ENCODE results near the gene TPRN. TPM values are rescaled to one million over a fixed set of nuclear protein-coding genes. Genes with fewer than 3 reads are reported as not detected.

TPRN gene
- total RNA-seq, 3 donors from 2014 or later: 73.8 to 170 (median 122) TPM

DNA sequence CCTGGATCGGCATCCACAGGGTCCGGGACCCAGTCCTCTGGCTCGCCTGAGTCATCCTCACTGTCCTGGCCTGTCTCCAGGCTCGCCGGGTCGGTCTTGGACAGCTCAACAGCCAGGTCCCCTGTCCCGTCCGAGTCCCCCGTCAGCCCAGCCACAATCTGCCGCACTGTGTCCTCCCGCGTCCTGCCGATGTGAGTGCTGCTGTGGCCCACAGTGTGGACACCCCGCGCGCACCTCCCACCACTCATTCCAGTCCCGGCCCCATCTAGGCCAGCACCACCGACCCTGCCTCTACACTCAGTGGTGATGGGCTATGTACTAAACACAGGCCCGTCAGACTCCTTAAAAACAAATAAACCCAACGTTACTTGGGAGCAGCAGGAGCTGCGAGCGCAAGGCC is 18.9 kb downstream of the TPRN start:
- no peak for DNase-seq
- no peak for ATAC-seq
- intact Hi-C loops (cut with DNase I, micrococcal nuclease): no loop called here
- peaks cover 3% of the 10 kb centered on the region for H3K36me3 ChIP-seq (ENCODE audit: low read depth)
- no peak overlapping the region for H3K4me3 ChIP-seq
- H3K9me3 ChIP-seq: no peaks in the 10 kb centered on the region
- TF ChIP-seq, protein P1, sequence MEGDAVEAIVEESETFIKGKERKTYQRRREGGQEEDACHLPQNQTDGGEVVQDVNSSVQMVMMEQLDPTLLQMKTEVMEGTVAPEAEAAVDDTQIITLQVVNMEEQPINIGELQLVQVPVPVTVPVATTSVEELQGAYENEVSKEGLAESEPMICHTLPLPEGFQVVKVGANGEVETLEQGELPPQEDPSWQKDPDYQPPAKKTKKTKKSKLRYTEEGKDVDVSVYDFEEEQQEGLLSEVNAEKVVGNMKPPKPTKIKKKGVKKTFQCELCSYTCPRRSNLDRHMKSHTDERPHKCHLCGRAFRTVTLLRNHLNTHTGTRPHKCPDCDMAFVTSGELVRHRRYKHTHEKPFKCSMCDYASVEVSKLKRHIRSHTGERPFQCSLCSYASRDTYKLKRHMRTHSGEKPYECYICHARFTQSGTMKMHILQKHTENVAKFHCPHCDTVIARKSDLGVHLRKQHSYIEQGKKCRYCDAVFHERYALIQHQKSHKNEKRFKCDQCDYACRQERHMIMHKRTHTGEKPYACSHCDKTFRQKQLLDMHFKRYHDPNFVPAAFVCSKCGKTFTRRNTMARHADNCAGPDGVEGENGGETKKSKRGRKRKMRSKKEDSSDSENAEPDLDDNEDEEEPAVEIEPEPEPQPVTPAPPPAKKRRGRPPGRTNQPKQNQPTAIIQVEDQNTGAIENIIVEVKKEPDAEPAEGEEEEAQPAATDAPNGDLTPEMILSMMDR (IDR thresholded peaks at IDR 0.05): no peak
- H3K4me1 ChIP-seq (ENCODE audit: low read depth): peaks cover 8% of the 10 kb centered on the region

DNA sequence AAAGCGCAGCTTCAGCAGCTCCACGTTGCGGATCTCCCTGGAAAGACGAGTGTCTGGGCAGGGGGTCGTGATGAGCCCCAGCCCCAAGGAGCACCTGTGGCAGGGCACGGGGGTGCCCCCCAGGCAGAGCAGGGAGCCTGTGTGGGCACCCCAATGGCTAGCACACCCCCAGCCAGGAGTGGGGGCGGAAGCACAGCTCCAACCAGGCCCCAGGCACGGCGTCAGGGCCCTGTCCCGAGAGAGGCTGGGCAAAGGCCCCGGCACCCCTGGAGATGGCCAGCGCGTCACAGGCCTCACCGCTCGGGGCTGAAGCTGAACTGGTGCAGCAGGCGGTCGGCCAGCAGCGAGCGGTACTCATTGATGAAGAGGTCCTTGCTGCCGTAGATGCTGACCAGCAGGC is 20.1 kb downstream of the TPRN start:
- no peak for ATAC-seq
- peaks cover 7% of the 10 kb centered on the region for H3K4me1 ChIP-seq (ENCODE audit: low read depth)
- no peaks in the 10 kb centered on the region for H3K9me3 ChIP-seq
- intact Hi-C loops (cut with DNase I, micrococcal nuclease): no loop called here
- no peak overlapping the region for H3K4me3 ChIP-seq
- no peak for DNase-seq
- TF ChIP-seq, protein P1 (IDR thresholded peaks at IDR 0.05): no peak
- H3K36me3 ChIP-seq (ENCODE audit: low read depth): peaks cover 3% of the 10 kb centered on the region

DNA sequence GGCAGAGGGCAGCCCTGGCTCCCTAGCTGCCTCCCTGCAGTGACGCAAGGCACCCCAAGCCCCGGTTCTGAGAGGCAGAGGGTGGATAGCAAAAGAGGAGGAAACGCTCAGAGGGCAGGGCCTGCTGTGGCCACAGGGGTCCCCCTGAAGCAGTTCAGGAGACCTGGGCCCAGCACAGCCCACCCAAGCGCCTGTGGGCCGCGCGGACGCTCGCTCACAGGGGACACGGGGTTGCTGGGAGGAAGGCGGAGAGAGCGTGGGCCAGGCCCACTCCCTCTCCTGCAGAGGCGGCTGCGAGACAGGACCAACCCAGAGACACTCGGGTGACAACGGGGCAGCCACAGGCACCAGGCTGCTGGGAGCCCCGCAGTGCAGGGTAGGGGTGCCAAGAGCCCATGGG is 20.8 kb downstream of the TPRN start:
- DNase-seq (no peak), ATAC-seq (no peak)
- Histone ChIP-seq H3K4me1 (ENCODE audit: low read depth) (peaks cover 14% of the 10 kb centered on the region), H3K9me3 (no peaks in the 10 kb centered on the region), H3K36me3 (ENCODE audit: low read depth) (peaks cover 3% of the 10 kb centered on the region), H3K4me3 (no peak overlapping the region)
- TF ChIP-seq, protein P1 (IDR thresholded peaks at IDR 0.05): no peak
- intact Hi-C loops (cut with DNase I, micrococcal nuclease): no loop called here

DNA sequence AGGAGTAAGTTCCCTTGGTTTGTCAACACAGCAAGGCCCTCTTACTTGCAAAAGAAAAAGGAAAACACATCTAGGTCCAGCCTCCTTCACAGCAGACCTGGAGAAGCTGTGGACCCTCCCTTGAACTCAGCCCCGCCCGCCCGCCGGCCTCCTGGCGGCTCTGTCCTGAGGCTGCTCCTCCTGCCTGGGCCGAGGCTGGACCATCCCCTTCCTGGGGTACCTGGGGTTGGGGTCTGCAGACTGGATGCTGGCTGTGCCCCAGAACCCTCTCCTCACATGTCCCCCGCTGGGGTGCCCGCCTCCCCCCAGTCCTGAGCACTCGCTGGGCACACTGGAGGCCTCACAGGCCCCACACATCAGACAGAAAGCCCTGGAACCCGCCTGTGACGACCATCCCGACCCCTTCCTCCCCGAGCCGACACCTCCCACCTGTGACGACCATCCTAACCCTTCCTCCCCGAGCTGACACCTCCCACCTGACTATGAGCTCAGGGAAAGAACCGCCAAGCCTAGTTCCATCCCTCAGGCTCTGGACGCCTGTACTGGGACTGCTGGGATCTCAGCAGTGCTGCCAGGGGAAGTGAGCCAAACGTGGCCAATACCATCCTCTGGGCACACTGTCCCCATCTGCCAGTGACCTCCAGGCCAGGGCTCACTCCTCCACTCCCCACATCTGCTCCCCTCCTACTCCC is 21.5 kb downstream of the TPRN start:
- TF ChIP-seq, protein P1 (IDR thresholded peaks at IDR 0.05): no peak
- intact Hi-C loops (cut with DNase I, micrococcal nuclease): no loop called here
- H3K9me3 ChIP-seq: no peaks in the 10 kb centered on the region
- DNase-seq: no peak
- H3K36me3 ChIP-seq (ENCODE audit: low read depth): peaks cover 3% of the 10 kb centered on the region
- ATAC-seq: no peak
- peaks cover 21% of the 10 kb centered on the region for H3K4me1 ChIP-seq (ENCODE audit: low read depth)
- no peak overlapping the region for H3K4me3 ChIP-seq

DNA sequence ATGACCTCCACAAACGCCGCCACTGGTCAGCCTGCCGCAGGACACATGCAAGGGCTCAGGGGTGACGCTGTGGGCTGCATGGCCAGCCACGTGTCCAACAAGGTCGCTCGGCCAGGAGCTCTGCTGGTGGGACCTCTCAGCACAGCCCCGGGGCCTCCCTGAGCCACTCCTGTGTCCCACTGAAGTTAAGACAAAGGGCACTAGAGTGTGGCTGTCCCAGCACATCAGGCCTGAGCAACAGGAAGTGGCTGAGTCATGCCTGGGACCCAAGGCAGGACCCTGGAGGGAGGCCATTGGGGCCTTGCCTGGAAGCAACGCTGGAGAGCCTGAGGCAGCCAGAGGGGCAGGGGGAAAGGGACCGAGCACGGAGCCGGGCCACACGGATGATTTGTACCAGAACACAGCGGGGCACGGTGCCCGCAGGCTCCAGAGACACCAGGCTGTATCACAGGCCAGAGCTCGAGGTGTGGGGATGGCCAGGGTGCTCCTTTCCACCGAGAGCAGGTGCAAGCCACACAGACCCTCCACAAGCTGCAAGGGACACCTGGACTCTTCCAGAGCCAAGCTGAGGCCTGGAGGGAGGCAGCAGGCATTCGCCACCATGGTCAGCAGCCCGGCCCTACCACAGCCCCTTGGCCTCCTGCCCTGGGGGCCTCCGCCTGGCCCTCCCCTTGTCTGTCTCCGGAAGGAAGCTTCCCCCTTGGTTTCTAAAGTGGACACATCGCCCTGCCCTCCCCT is 22.2 kb downstream of the TPRN start:
- Histone ChIP-seq H3K9me3 (no peaks in the 10 kb centered on the region), H3K36me3 (ENCODE audit: low read depth) (peaks cover 3% of the 10 kb centered on the region), H3K4me1 (ENCODE audit: low read depth) (peaks cover 21% of the 10 kb centered on the region), H3K4me3 (no peak overlapping the region)
- DNase-seq (no peak), ATAC-seq (no peak)
- TF ChIP-seq, protein P1 (IDR thresholded peaks at IDR 0.05): no peak
- intact Hi-C loops (cut with DNase I, micrococcal nuclease): no loop called here
